A549 treated with CpdA at 1 μM for 4 hours (cell line): ENCODE measurements around the gene KRTAP2-1. TPM values are rescaled to one million over a fixed set of nuclear protein-coding genes. Genes with fewer than 3 reads are reported as not detected.

ENCODE experiments used
- total RNA-seq: library from RNA; stranded (reverse); fragments of 200-300 nt; extraction: Qiagen RNA extraction; gene quantifications from 5 replicates; pipeline ENCODE4 v1.2.3, GENCODE V29; 2022; ENCODE audit warnings: low read depth

Gene KRTAP2-1, protein sequence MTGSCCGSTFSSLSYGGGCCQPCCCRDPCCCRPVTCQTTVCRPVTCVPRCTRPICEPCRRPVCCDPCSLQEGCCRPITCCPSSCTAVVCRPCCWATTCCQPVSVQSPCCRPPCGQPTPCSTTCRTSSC
- not detected in 5 replicates for total RNA-seq

DNA sequence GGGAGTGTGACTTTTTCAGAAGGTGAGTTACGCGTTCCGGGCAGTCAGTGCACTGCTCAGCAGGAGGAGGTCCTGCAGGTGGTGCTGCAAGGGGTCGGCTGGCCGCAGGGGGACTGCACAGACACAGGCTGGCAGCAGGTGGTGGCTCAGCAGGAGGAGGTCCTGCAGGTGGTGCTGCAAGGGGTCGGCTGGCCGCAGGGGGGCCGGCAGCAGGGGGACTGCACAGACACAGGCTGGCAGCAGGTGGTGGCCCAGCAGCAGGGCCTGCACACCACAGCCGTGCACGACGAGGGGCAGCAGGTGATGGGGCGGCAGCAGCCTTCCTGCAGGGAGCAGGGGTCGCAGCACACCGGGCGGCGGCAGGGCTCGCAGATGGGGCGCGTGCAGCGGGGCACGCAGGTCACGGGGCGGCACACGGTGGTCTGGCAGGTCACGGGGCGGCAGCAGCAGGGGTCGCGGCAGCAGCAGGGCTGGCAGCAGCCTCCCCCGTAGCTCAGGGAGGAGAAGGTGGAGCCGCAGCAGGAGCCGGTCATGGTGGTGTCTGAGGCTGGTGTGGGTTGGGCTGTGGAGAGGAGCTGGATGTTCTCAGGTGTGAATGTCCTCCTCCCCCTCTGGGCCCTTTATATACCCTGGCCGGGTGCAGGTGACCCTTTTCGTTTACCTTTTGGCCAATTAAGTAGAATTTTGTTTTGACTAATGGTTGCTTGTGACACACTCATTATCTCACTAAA lies at the start of gene KRTAP2-1:
KRTAP2-1 (minus strand) TSS at position 582 of the 731 bp plus-strand sequence; CDS start at position 533, 49 bp downstream.

DNA sequence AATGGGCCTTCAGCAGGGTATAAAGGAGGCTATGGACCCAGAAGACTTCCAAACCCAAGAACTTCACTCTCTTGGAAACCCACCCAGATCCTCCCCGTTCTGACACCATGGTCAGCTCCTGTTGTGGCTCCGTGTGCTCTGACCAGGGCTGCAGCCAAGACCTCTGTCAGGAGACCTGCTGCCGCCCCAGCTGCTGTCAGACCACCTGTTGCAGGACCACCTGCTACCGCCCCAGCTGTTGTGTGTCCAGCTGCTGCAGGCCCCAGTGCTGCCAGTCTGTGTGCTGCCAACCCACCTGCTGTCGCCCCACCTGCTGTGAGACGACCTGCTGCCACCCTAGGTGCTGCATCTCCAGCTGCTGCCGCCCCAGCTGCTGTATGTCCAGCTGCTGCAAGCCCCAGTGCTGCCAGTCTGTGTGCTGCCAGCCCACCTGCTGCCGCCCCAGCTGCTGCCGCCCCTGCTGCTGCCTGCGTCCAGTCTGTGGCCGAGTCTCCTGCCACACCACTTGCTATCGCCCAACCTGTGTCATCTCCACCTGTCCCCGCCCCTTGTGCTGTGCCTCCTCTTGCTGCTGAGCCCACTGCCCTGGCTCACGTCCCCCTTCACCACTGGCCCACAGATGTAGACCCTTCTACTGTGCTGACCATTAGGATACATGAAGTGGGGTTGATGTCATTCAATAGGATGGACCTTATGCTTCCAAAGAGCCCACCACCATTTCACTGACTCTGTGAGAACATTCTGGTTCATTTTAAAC lies 37.2 kb upstream of the KRTAP2-1 start, which contains the start of gene KRTAP4-7:
KRTAP4-7 (plus strand) TSS at position 51 of the 757 bp plus-strand sequence; CDS start at position 108, 57 bp downstream.

DNA sequence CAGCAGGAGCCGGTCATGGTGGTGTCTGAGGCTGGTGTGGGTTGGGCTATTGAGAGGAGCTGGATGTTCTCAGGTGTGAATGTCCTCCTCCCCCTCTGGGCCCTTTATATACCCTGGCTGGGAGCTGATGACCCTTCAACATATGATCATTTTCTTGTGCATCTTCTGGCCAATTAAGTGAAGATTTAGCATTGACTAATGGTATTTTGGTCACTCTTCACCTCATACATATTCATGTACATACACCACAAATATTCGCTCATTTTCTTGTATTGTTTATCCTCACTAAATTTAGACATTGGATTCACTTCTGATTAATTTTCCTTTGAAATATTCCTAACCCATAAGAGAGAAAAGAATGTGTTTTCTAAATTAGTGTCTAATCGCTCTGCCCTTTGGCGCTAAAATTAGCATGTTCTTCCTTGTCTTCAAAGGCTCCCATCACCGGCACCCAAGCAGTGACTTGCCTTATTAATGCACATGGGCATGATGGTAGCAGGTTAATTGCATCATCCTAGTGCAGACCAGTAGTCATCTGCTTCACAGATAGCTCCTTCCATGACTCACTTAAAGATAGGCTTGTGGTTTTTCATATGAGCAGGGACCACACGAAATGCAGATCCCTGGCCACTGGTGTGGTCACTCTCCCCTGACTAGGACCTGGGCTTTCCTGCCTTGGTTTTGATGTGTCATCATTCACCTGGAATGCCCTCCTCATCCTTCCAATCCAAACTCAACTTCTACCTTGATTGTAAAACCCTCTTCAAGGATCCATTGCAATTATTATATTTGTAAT lies 18.9 kb upstream of the KRTAP2-1 start, which contains the start of gene KRTAP2-4:
KRTAP2-4 (minus strand) TSS at position 51 of the 796 bp plus-strand sequence; CDS start at position 17, 34 bp downstream.

DNA sequence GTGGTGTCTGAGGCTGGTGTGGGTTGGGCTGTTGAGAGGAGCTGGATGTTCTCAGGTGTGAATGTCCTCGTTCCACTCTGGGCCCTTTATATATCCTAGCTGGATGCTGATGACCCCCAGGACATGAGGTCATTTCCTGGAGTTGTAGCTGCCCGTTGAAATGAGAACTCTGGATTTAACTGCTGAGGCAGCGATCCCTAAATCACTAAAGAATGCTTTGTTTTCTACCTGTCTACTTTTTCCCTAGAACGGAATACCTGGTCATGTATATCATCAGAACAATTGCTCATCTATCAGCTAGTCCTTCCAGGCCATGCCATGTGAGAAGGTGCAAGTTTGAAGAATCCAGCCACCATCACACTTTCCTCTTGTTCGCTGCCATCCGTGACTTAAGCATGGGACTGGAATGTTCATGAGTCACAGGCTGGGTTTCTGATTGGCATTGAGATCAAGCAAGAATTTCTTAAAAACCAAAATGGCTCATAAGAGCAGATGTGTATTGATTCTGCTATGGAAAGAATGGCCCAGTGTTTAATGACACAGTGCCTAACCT lies 13.0 kb upstream of the KRTAP2-1 start, which contains the start of gene KRTAP2-3:
KRTAP2-3 (minus strand) TSS at position 63 of the 553 bp plus-strand sequence. CDS start 64 bp downstream, outside the sequence.

DNA sequence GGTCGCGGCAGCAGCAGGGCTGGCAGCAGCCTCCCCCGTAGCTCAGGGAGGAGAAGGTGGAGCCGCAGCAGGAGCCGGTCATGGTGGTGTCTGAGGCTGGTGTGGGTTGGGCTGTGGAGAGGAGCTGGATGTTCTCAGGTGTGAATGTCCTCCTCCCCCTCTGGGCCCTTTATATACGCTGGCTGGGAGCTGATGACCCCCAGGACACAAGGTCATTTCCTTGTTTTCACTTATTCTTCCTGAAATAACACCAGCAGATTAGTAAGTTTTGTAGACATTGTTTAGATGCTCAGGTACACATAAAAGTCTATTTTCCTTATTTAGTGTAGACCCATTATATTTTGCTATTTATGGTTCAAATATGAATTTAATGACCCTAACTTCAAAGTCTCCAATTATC lies 8.0 kb upstream of the KRTAP2-1 start, which contains the start of gene KRTAP2-2:
KRTAP2-2 (minus strand) TSS at position 101 of the 400 bp plus-strand sequence; CDS start at position 82, 19 bp downstream.

DNA sequence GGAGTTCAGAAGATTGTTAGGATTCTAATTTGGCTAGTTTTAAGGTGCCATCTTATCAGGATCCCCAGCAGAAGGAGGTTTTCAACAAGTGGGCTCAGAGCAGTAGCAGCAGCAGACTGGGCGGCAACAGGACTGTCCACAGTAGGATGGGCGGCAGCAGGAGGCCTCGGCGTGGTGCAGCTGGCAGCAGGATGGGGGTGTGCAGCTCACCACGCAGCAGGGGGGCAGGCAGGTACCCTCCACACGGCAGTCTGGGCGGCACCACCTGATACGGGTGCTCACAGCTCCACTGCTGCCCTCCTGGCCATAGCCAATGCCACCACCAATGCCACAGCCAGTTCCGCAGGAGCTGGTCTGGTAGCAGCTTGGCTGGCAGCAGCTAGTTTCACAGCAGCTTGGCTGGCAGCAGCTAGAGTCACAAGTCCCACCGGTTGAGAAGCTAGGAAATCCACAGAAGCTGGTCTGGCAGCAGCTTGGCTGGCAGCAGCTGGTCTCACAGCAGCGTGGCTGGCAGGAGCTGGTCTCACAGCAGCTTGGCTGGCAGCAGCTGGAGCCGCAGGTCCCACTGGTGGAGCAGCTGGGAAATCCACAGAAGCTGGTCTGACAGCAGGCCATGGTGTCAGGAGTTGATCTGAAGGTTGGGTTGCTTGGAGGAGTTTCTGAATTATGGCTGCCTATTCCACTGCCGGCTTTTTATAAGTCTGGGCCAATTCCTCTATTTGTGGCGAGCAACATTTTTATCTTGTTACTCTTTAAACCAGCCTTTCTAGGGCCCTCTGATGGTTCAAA lies 6.1 kb downstream of the KRTAP2-1 start, which contains the start of gene KRTAP1-1:
KRTAP1-1 (minus strand) TSS at position 668 of the 789 bp plus-strand sequence; CDS start at position 615, 53 bp downstream.

DNA sequence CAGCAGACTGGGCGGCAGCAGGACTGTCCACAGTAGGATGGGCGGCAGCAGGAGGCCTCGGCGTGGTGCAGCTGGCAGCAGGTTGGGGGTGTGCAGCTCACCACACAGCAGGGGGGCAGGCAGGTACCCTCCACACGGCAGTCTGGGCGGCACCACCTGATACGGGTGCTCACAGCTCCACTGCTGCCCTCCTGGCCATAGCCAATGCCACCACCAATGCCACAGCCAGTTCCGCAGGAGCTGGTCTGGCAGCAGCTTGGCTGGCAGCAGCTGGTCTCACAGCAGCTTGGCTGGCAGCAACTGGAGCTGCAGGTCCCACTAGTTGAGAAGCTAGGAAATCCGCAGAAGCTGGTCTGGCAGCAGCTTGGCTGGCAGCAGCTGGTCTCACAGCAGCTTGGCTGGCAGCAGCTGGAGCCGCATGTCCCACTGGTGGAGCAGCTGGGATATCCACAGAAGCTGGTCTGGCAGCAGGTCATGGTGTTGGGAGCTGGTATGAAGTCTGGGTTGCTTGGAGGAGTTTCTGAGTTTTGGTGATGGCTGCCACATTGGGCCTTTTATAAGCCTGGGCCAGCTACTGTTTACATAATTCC lies 12.7 kb downstream of the KRTAP2-1 start, which contains the start of gene KRTAP1-3:
KRTAP1-3 (minus strand) TSS at position 529 of the 590 bp plus-strand sequence; CDS start at position 476, 53 bp downstream.

DNA sequence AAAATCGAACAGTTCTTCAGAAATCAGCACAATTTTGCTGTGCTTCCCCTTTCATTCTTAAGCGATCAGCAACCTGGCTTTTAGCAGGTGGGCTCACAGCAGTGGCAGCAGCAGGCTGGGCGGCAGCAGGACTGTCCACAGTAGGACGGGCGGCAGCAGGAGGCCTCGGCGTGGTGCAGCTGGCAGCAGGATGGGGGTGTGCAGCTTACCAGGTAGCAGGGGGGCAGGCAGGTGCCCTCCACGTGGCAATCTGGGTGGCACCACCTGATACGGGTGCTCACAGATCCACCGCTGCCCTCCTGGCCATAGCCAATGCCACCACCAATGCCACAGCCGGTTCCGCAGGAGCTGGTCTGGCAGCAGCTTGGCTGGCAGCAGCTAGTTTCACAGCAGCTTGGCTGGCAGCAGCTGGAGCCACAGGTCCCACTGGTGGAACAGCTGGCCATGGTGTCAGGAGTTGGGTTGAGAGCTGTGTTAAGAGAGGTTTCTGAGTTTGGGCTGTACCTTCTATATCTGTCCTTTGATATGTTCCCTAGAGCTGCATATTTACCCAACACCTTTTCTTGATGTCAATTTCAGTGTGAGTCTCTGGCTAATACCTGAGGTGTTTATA lies 17.4 kb downstream of the KRTAP2-1 start, which contains the start of gene KRTAP1-4:
KRTAP1-4 (minus strand) TSS at position 563 of the 613 bp plus-strand sequence; CDS start at position 446, 117 bp downstream.

DNA sequence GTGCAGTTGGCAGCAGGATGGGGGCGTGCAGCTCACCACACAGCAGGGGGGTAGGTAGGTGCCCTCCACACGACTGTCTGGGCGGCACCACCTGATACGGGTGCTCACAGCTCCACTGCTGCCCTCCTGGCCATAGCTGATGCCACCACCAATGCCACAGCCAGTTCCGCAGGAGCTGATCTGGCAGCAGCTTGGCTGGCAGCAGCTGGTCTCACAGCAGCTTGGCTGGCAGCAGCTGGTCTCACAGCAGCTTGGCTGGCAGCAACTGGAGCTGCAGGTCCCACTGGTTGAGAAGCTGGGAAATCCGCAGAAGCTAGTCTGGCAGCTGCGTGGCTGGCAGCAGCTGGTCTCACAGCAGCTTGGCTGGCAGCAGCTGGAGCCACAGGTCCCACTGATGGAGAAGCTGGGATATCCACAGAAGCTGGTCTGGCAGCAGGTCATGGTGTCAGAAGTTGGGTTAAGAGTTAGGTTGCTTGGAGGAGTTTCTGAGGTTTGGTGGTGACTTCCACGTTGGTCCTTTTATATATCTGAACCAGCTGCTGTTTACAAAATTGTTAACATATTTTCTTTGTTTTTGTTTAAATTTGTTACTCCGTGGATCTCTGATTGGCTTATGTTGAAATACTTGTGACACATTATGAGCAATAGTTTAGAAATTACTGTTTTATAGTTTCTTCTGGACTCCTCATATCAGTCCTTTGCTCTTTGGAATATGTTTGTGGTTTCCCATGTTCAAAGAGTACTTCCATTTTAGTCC lies 20.2 kb downstream of the KRTAP2-1 start, which contains the start of gene KRTAP1-5:
KRTAP1-5 (minus strand) TSS at position 494 of the 757 bp plus-strand sequence; CDS start at position 441, 53 bp downstream.

DNA sequence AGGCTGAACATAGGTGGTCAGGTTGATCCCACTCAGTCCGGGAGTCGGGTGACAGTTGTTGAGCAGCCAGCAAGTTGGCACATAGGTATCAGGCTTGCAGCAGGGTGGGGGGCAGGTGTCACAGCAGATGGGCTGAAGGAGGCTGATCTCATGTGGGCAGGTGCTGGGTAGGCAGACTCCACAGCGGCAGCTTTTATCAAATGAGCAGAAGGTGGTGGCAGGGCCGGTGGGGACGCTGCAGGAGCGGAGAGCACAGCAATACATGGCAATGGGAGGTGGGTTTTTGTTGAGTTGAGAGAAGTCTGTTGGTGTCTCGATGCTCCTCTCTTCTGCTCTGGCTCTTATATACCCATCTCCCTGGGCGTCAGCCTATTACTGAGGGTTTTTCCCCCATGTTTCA lies 38.3 kb downstream of the KRTAP2-1 start, which contains the start of gene KRTAP3-1:
KRTAP3-1 (minus strand) TSS at position 318 of the 400 bp plus-strand sequence; CDS start at position 264, 54 bp downstream.

DNA sequence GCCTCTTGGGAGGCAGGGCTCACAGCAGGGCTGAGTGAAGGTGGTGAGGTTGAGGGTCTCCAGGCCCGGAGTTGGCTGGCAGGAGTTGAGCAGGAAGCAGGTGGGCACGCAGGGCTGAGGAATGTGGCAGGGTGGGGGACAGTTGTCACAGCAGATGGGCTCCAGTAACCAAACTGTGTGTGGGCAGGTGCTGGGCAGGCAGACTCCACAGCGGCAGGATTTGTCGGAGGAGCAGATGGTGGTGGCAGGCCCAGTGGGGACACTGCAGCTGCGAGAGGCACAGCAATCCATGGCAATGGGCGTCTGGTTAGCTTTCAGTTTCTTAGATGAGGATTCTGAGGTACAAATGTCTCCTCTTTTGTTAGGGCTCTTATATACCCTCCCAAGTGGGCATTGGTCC lies 47.6 kb downstream of the KRTAP2-1 start, which contains the start of gene KRTAP3-2:
KRTAP3-2 (minus strand) TSS at position 344 of the 400 bp plus-strand sequence; CDS start at position 291, 53 bp downstream.

Other genes with a start within 250 kb of the KRTAP2-1 start
- gene KRT28, start 247.4 kb downstream of the KRTAP2-1 start, total RNA-seq: not detected in 5 replicates
- 83.2 to 124 TPM (median 115 TPM) in 5 replicates for gene KRT10, start 224.7 kb downstream of the KRTAP2-1 start, total RNA-seq
- gene KRT12, start 180.1 kb downstream of the KRTAP2-1 start, total RNA-seq: 0.08 TPM in 1 of 5 replicates, not detected in the others
- 0.17 to 0.52 TPM (median 0.26 TPM) in 5 replicates for gene KRT20, start 162.1 kb downstream of the KRTAP2-1 start, total RNA-seq
- 0.08 TPM in 1 of 5 replicates, not detected in the others for gene KRT23, start 109.7 kb downstream of the KRTAP2-1 start, total RNA-seq
- gene KRT39, start 80.4 kb downstream of the KRTAP2-1 start, total RNA-seq: not detected in 5 replicates
- gene KRT40, start 63.0 kb downstream of the KRTAP2-1 start, total RNA-seq: not detected in 5 replicates
- gene KRTAP3-3, start 53.2 kb downstream of the KRTAP2-1 start, total RNA-seq: not detected in 5 replicates
- 0.16 to 0.35 TPM (median 0.30 TPM) in 3 of 5 replicates, not detected in the others for gene KRTAP3-2, start 47.4 kb downstream of the KRTAP2-1 start, total RNA-seq
- not detected in 5 replicates for gene KRTAP3-1, start 38.2 kb downstream of the KRTAP2-1 start, total RNA-seq
- gene KRTAP1-5, start 20.1 kb downstream of the KRTAP2-1 start, total RNA-seq: 0.12 TPM in 1 of 5 replicates, not detected in the others
- not detected in 5 replicates for gene KRTAP1-4, start 17.1 kb downstream of the KRTAP2-1 start, total RNA-seq
- not detected in 5 replicates for gene KRTAP1-3, start 12.4 kb downstream of the KRTAP2-1 start, total RNA-seq
- gene KRTAP1-1, start 5.9 kb downstream of the KRTAP2-1 start, total RNA-seq: not detected in 5 replicates
- not detected in 5 replicates for gene KRTAP2-2, start 7.9 kb upstream of the KRTAP2-1 start, total RNA-seq
- gene KRTAP2-3, start 12.8 kb upstream of the KRTAP2-1 start, total RNA-seq: 0.08 TPM in 1 of 5 replicates, not detected in the others
- not detected in 5 replicates for gene KRTAP2-4, start 18.6 kb upstream of the KRTAP2-1 start, total RNA-seq
- not detected in 5 replicates for gene KRTAP4-7, start 36.8 kb upstream of the KRTAP2-1 start, total RNA-seq
- gene KRTAP4-8, start 50.8 kb upstream of the KRTAP2-1 start, total RNA-seq: 0.05 to 0.12 TPM in 2 of 5 replicates, not detected in the others
- not detected in 5 replicates for gene KRTAP4-16, start 54.9 kb upstream of the KRTAP2-1 start, total RNA-seq
- gene KRTAP4-9, start 58.1 kb upstream of the KRTAP2-1 start, total RNA-seq: not detected in 5 replicates
- gene KRTAP4-11, start 71.1 kb upstream of the KRTAP2-1 start, total RNA-seq: not detected in 5 replicates
- gene KRTAP4-12, start 76.9 kb upstream of the KRTAP2-1 start, total RNA-seq: not detected in 5 replicates
- not detected in 5 replicates for gene KRTAP4-6, start 93.2 kb upstream of the KRTAP2-1 start, total RNA-seq
- not detected in 5 replicates for gene KRTAP4-5, start 102.5 kb upstream of the KRTAP2-1 start, total RNA-seq
- not detected in 5 replicates for gene KRTAP4-4, start 113.4 kb upstream of the KRTAP2-1 start, total RNA-seq
- gene KRTAP4-3, start 120.9 kb upstream of the KRTAP2-1 start, total RNA-seq: not detected in 5 replicates
- not detected in 5 replicates for gene KRTAP4-2, start 130.9 kb upstream of the KRTAP2-1 start, total RNA-seq
- 0.07 to 0.56 TPM (median 0.26 TPM) in 4 of 5 replicates, not detected in the other for gene KRTAP4-1, start 137.6 kb upstream of the KRTAP2-1 start, total RNA-seq
- gene KRTAP9-1, start 142.6 kb upstream of the KRTAP2-1 start, total RNA-seq: not detected in 5 replicates
- gene KRTAP9-2, start 179.3 kb upstream of the KRTAP2-1 start, total RNA-seq: not detected in 5 replicates
- not detected in 5 replicates for gene KRTAP9-3, start 185.1 kb upstream of the KRTAP2-1 start, total RNA-seq
- gene KRTAP9-8, start 190.7 kb upstream of the KRTAP2-1 start, total RNA-seq: not detected in 5 replicates
- not detected in 5 replicates for gene KRTAP9-4, start 202.4 kb upstream of the KRTAP2-1 start, total RNA-seq
- not detected in 5 replicates for gene KRTAP9-9, start 208.1 kb upstream of the KRTAP2-1 start, total RNA-seq
- gene KRTAP9-6, start 218.1 kb upstream of the KRTAP2-1 start, total RNA-seq: not detected in 5 replicates
- gene KRTAP9-7, start 228.4 kb upstream of the KRTAP2-1 start, total RNA-seq: not detected in 5 replicates